T-helper 2 cell treated with Interferon-gamma antibody and Interleukin-4, amounts not matched to agents 100 ng/mL and 5 ng/mL, for 36 hours (primary cell): Measurements from ENCODE around the gene DNAJC6. TPM values are rescaled to one million over a fixed set of nuclear protein-coding genes. Genes with fewer than 3 reads are reported as not detected.

Experiments used
- intact Hi-C: fragments of 100-400 bp; cut with micrococcal nuclease; formaldehyde crosslinking; loops from one replicate; pipeline ENCODE4 v1.15.1; 2023
- total RNA-seq: library from RNA; stranded (reverse); gene quantifications from 2 replicates; pipeline ENCODE4 v1.2.3, GENCODE V29; 2022

DNAJC6 gene
- total RNA-seq, result 1.8 and 2.8 TPM in 2 replicates

GRCh38 chr1:65309304-65310077, at the start of gene DNAJC6:
TSS of gene DNAJC6 (plus strand) at chr1:65309543. CDS start at chr1:65309746, 203 bp downstream.
- intact Hi-C loops, result loop anchor here (1.0 kb wide), 1 partner anchor 55 kb away; no protein-coding TSS in a partner anchor

- intact Hi-C loops, result loop anchor here (10.0 kb wide), 1 partner anchor 555 kb away; no protein-coding TSS in a partner anchor
These were observed 49.5 kb upstream of the DNAJC6 start for GRCh38 chr1:65259816-65260215.

- intact Hi-C loops, result no loop called here
These were observed 48.4 kb upstream of the DNAJC6 start for GRCh38 chr1:65260851-65261473.

GRCh38 chr1:65263286-65263685, 46.1 kb upstream of the DNAJC6 start:
- intact Hi-C loops, result no loop called here

GRCh38 chr1:65264197-65264929, 45.0 kb upstream of the DNAJC6 start:
- intact Hi-C loops, result no loop called here

- intact Hi-C loops, result loop anchor here (1.0 to 5.0 kb wide), 2 partner anchors 11 to 157 kb away; partner anchors contain the start of genes LEPR and LEPROT
These were observed 44.1 kb upstream of the DNAJC6 start for GRCh38 chr1:65265296-65265650.

GRCh38 chr1:65265651-65266351, 43.5 kb upstream of the DNAJC6 start:
- intact Hi-C loops, result loop anchor here (1.0 to 5.0 kb wide), 2 partner anchors 12 to 156 kb away; partner anchors contain the start of genes LEPR and LEPROT

- intact Hi-C loops, result loop anchor here (5.0 kb wide), 1 partner anchor 156 kb away; the partner anchor contains the start of genes LEPR and LEPROT
These were observed 42.9 kb upstream of the DNAJC6 start for GRCh38 chr1:65266476-65266875.

- intact Hi-C loops, result loop anchor here (5.0 kb wide), 1 partner anchor 155 kb away; the partner anchor contains the start of genes LEPR and LEPROT
These were observed 42.1 kb upstream of the DNAJC6 start for GRCh38 chr1:65267271-65267670.

- intact Hi-C loops, result loop anchor here (5.0 kb wide), 1 partner anchor 155 kb away; the partner anchor contains the start of genes LEPR and LEPROT
These were observed 41.7 kb upstream of the DNAJC6 start for GRCh38 chr1:65267683-65268082.

GRCh38 chr1:65269612-65270011, 39.7 kb upstream of the DNAJC6 start:
- intact Hi-C loops, result loop anchor here (5.0 kb wide), 1 partner anchor 153 kb away; the partner anchor contains the start of genes LEPR and LEPROT

GRCh38 chr1:65276197-65276939, 33.0 kb upstream of the DNAJC6 start:
- intact Hi-C loops, result no loop called here

- intact Hi-C loops, result no loop called here
These were observed 31.6 kb upstream of the DNAJC6 start for GRCh38 chr1:65277605-65278347.

- intact Hi-C loops, result no loop called here
These were observed 30.8 kb upstream of the DNAJC6 start for GRCh38 chr1:65278376-65279069.

GRCh38 chr1:65279070-65279779, 30.1 kb upstream of the DNAJC6 start:
- intact Hi-C loops, result no loop called here

GRCh38 chr1:65281846-65282245, 27.5 kb upstream of the DNAJC6 start:
- intact Hi-C loops, result no loop called here

- intact Hi-C loops, result no loop called here
These were observed 25.1 kb upstream of the DNAJC6 start for GRCh38 chr1:65284229-65284628.

- intact Hi-C loops, result no loop called here
These were observed 19.9 kb upstream of the DNAJC6 start for GRCh38 chr1:65289449-65289848.
